Activated T-cell treated with anti-CD3 and anti-CD28 coated beads, Interleukin-2, amount 50 U/mL, for 48 hours (primary cell): ENCODE results near the gene CTAGE1.
"Not testable (repeated sequence)": the region's sequence is repeated elsewhere in the genome, so short reads cannot be mapped to it uniquely, and the experiment has no call there.

Experiments
- DNase-seq, 2 experiments: peaks; one replicate each; pipeline ENCODE4 v3.0.0-alpha.2; 2020

The CTAGE1 gene, protein sequence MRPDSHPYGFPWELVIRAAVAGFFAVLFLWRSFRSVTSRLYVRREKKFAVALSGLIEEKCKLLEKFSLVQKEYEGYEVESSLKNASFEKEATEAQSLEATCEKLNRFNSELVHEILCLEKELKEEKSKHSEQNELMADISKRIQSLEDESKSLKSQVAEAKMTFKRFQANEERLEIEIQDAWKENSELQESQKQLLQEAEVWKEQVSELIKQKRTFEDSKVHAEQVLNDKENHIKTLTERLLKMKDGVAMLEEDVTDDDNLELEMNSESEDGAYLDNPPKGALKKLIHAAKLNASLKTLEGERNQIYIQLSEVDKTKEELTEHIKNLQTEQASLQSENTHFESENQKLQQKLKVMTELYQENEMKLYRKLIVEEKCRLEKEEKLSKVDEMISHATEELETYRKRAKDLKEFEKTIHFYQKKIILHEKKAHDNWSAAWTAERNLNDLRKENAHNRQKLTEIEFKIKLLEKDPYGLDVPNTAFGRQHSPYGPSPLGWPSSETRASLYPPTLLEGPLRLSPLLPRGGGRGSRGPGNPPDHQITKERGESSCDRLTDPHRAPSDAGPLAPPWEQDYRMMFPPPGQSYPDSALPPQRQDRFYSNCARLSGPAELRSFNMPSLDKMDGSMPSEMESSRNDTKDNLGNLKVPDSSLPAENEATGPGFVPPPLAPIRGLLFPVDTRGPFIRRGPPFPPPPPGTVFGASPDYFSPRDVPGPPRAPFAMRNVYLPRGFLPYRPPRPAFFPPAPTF

DNA sequence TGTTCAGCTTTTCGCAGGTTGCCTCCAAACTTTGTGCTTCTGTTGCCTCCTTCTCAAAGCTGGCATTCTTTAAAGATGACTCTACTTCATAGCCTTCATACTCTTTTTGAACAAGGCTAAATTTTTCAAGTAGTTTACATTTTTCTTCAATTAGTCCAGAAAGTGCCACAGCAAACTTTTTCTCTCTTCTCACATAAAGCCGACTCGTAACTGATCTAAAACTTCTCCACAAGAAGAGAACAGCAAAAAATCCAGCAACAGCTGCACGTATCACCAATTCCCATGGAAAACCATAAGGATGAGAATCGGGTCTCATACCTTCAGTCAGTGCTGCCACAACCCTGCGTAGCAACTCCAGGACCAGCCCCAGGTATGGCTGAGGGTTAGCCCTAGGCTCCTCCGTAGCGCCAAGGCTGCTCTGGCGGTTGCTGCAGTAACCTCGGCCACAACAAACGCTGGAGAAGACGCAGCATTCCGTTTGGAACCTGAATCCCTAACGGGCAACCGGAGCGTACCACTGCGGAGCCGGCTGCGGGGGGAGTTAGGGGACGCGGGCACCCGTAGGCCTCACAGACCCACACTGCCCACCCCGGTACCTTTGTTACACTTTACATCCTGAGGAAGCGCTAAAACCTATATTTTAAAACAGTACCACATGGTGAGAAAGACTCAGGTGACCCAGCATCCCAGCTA lies at the start of gene CTAGE1:
Gene CTAGE1 (minus strand): TSS at position 420 of the 693 bp plus-strand sequence. CDS start 104 bp downstream, at position 316.
- DNase-seq, result no peak

DNA sequence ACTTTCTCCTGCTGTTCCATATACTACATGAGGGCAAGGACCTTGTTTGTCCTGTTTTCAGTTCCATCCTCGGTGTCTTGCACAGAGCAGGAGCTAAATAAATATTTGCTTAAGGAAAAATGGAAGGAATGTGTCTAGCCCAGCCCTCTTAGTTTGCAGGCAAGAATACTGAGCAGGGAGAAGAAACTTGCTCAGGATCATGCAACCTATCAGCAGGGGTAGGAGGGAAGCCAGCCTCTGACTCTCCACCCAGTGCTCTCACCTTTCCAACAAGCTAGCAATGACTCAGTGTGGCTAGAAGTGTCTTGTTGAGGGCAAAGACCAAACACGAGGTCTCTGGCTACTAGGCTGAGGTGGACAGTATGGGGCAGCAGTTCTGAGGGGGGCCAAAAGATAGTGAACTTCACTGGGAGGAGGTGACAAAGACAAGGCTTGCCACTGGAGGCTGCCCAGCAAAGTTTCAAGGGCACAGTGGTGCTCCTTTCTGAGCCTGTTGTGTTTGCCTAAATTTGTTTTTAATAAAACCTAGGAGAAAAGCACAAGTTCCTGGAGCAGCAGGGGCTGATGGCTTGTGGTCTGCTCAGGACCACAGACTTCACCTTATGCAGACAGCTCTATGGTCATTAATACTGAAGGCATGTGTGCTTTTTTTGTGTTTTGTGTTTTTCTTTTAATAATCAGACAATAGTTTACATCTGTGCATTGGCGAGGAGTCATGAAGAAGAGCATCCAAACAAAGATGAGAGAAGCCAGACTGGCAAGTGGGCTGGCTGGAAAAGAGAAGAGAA lies 49.1 kb upstream of the CTAGE1 start:
- DNase-seq, result no peak

DNA sequence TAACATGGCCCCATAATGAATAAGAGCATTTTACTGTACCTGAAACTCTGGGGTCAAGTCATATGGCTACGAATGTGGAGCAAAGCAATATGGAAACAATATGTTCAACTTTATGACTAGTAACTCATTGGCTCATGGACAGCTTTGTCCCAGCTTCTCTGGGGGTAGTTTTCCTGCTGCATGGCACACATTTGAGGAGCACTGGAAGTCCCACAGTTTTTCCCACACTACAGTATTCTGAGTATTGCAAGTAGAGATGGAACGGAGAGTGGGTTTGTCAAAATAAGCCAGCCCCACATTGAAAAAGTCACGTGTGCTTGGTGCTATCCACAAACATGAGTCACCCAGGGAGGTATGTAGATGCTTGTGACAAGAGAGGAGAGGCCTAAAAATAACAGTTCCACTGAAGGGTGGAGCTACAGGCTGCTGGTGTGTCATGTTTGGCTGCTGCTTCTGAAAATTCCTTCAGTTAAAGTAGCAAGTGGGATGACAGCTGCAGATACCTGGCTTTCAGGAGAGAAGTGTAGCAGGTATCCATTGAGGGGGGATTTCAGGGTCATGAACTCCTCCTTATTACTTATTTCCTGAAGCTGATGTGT lies 48.2 kb upstream of the CTAGE1 start:
- DNase-seq, result no peak

DNA sequence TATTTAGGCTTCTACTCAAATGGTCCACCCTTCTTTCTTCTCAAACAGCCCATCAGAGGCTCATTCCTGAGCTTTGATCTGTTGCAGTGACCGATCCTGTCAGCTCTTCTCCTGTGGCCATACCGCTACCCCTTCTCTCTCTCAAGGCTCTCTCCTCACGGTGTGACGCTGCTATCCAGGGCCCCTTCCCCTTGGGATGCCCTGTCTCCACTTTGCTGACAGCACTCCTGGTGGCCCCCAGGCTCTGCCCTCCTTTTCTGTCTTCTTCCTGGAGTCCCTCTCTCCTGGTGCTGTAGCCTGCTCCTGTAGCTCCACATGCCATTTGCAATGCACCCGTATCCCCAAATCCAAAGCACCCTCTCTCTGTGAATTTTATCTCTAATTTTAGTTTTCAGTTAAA lies 45.4 kb upstream of the CTAGE1 start:
- DNase-seq, result no peak

DNA sequence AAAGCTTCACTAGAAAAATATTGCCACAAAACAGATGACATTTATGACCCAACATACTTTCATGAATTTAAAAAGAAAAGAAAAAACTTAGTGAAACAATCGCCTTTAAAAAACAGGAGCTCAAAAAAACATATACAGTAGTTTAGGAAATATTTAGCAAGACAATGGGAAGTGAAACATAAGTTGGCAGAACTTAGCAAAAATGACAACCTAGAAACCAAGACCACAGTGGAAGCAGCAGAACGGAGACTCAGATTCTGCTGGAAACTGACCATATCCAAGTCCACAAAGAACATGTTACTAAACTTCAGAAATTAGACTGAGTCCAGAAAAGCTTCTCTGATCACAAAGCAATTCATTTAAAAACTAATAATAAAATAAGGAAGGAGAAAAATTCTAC lies 41.8 kb upstream of the CTAGE1 start:
- no peak for DNase-seq

DNA sequence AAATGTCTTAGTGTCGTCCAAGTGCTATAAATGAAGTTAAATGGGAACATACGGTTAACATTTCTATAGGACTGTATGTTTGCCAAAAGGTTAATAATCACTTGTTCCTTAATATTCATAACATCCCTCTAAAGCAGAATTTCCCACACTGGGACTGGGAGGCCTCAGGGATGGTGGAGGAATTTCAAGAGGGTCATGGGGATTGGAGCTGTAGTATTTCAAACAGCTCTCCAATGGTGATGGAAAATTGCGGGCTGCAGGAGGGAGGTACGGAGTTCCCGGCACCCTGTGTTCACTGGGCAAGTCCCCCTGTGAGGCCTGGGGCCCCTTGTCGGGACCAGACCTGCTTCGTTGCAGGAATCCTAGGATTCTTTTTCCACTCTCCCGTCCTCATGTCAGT lies 39.8 kb upstream of the CTAGE1 start:
- DNase-seq, result no peak

DNA sequence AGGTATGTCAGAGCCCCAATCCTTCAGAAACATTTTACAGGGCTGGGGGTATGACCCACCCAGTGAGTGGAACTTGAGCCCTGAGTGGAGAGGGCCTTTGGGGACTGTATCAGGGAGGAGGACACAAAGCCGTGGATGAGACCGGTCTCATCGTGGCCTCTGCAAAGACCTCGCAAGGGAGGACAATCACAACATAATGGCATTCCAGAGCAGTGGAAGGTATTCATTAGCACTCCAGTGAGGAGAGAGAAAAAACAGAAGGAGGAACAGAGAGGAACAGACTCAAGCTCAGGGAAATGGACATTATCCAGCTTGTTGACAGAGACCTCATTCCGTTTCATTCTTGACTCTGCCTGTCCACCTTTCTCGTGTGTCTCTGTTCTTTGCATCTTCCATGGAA lies 38.8 kb upstream of the CTAGE1 start:
- no peak for DNase-seq

DNA sequence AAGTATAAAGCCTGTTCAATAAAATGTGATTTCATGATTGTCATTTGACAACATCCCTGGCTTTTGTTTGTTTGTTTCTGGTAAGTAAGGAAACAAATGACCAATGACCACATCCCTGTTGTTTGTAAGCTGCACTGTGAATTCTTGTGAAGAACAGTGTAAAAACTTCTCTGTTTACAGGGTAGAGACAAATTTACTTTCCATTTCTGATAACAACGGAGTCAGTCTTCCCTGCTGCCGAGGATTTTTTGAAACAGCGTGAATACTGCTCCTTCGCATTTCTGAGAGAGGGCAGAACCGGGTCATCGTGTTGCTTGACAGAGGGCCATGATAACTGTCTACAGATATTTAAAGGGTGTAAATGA lies 38.4 kb upstream of the CTAGE1 start:
- DNase-seq, result no peak

DNA sequence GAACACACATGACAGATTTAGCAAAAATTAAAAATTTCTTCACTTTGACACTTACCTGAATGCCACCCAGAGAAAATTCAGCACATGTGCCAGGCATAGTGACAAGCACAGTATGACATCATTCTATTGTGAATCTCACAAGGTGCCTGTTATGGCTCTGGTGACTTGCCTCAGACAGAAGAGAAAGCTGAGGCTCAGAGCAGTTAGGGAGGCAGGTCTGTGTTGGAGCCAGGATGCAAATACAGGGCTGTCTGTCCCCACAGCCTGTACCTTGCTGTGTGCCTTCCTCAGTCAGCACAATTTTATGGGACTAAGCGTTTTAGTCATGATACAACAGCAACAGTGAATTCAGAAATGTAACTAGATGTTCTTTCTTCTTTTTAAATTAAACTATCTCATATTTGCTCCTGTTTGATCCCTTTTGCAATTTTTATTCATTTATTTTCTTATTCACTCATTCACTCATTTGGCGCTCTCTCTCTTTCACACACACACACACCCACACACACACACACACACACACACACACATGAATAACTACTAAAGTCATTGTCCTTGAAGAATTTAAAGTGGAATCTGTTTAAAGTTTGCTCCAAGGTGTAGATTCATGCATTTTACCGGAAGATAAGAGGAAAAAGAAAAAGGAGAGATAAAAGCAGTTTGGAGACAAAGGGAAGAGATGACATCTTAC lies 37.9 kb upstream of the CTAGE1 start:
- DNase-seq, result no peak

DNA sequence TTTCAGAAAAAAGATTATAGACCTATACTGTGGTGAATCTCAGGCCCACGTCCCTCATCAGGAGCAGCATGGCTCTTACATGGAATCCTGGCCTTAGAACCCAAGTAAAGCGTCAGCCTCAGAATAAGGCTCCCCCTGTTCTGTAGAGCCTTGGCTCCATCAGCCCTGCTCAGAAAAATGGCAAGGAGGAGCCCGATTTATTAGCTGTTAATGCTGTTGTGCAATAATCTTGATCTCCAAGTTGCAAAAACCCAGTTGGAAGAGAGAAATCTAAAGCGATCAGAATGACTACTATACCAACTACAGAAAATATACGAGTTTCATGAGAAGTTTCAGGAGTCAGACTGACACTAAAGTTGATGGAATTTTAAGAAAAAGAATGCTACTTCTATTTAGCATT lies 35.6 kb upstream of the CTAGE1 start:
- no peak for DNase-seq

DNA sequence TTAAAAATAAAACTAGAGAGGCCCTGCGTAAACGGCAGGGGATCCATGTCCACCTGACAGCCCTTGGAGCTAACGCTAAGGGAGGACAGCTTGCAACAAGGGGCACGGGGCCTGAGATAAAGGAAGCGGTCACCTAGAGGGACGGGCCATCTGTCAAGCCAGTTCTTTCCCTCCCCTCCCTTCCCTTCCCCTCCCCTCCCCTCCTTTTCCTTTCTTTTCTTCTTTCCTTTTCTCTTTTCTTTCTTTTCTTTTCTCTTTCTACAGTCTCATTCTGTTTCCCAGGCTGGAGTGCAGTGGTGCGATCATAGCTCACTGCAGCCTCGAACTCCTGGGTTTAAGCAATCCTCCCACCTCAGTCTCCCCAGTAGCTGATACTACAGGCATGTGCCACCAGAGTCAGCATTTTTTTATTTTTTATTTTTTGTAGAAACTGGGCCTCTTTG lies 34.5 kb upstream of the CTAGE1 start:
- no peak for DNase-seq

DNA sequence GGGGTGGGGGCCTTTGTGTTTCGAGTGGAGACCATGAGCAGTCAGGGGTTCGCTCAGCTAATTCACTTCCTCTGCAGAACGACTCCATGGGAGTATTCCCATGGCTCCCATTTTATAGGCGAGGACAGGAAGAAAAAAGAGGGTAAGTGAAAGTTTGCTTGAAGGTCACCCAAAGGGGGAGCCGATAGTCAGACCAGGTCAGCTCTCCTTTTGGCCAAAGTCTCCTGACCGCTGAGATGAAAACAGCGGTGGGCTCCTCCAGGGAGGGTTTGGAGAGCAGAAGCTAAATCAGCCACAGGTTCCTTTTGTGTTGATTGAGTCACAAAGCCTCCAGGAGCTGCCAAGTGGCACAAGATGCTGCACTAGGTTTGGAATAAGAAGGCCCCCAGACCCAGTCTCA lies 34.1 kb upstream of the CTAGE1 start:
- no peak for DNase-seq

DNA sequence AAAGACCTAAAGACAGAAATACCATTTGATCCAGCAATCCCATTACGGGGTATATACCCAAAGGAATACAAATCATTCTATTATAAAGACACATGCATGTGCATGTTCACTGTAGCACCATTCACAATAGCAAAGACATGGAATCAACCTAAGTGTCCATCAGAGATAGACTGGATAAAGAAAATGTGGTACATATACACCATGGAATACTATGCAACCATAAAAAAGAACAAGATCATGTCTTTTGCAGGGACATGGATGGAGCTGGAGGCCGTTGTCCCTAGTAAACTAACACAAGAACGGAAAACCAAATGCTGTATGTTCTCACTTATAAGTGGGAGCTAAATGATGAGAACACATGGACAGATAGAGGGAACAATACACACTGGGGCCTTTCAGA lies 33.1 kb upstream of the CTAGE1 start:
- not testable (repeated sequence) for DNase-seq

DNA sequence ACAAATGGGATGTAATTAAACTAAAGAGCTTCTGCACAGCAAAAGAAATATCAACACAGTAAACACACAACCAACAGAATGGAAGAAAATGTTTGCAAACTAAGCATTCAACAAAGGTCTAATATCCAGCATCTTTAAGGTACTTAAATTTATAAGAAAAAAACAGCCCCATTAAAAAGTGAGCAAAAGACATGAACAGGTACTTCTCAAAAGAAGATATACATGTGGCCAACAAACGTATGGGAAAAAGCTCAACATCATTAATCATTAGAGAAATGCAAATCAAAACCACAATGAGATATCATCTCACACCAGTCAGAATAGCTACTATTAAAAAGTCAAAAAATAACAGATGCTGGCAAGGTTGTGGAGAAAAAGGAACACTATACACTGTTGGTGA lies 32.6 kb upstream of the CTAGE1 start:
- DNase-seq, result not testable (repeated sequence)

DNA sequence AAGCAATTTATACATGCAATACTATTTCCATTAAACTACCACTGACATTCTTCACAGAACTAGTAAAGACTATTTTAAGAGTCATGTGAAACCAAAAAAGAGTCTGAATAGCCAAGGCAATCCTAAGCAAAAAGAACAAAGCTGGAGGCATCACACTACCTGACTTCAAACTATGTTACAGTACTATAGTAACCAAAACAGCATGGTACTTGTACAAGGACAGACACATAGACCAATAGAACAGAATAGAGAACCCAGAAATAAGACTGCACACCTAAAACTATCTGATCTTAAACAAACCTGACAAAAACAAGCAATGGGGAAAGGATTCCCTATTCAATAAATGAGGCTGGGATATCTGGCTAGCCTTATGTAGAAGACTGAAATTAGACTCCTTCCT lies 32.0 kb upstream of the CTAGE1 start:
- not testable (repeated sequence) for DNase-seq

DNA sequence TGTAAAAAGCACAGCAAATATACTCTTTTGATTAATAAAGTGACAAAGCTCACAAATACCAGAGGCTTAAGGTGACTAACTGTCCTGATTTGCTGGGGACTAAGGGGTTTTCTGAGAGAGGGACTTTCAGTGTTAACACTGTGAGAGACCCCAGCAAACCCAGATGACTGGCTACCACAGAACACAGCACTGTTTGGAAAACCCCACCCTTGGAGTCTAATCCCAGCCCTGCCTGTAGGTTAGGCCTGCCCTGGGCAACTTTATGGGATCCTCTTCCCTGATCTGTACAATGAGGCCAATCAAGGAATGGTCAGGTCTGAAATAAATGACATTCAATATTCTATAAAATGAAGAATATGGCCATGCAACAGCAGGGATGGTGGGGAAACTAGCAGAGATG lies 30.5 kb upstream of the CTAGE1 start:
- DNase-seq, result no peak

DNA sequence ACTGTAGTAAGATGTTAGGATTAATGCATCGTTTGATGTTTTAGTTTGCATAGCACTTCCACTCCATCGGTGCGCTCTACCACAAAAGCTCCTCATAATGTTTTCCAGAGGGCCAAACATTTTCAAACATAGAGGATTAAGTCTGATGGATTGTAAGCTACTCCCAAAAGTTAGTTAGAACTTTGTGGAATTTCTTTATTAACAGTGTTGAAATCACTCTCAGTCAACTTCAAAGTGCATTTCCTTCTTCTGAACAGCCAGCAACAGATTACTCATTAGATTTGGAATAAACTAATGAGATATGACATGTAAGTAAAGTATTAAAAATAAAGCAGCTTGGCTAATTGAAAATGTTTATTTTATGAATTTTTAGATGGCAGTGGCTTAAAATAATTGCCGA lies 30.1 kb upstream of the CTAGE1 start:
- no peak for DNase-seq

DNA sequence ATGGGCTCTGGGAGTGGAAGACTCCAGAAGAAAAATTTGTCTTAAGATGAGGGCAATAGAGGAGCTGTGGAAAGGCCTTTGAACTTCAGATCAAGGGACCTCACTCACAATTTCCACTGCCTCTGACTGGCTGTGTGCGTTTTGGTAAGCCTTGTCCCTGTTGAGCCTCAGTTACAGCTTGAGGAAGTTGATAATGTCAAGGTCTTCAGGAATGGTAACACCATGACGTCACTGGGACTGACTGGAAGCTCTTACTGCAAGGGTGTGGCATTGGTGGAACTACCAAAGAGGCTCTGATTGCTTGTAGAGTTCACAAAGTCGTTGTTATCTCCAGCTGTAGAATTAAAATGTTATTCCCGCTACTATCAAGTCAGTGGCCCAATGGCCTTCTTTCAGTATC lies 29.2 kb upstream of the CTAGE1 start:
- no peak for DNase-seq

DNA sequence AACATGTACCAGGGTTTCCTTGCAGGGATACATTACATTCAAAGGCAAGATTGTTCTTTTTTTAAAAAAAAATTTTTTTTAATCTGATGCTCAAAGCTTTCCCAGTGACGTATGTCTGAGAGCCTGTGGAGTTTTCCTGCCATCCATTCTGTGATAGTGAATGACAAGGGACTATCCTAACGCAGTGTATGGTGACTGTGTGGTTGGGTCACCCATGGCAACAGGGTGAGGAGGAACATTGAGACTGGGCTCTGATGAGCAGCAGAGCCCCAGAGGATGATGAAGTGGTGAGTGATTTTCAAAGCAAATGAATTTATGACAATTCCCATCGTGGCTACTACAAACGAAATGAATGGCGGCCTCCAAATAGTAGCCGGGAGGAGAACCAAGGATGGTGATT lies 28.6 kb upstream of the CTAGE1 start:
- DNase-seq, result no peak

DNA sequence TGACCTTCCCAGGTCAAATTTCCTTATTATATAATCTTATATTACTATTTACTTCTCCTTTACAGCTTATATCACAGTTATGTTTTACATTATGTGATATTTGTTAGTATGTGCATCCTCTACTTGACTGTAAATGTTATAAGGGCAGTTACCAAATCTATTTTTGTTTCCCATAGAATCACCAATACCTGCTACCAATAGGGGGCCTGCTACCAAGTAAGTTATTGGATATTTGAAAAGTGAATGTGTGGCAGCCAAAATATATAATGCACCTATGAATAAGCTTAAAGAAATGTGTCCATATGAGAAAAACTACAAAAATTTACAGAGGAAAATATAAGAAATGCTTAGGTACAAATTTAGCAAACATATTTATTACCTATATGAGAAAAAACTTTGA lies 23.9 kb upstream of the CTAGE1 start:
- no peak for DNase-seq

DNA sequence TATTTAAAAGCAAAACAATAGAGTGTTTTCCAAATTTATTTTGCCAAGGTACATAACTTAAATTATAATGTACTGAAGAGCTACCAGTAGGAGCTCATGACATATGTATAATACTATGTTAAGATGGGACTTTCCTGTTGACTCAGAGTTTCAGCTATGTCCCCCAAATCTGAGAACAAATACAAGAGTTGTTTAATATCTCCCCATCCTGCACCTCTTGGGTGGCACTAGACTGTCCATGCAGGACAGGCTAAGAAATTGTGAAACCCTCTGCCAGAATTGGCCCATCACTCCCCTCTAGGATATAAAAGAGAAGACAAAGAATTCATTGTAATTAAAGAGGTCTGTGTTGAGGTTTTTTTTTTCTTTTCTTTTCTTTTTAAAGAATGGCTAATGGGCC lies 21.7 kb upstream of the CTAGE1 start:
- DNase-seq, result no peak

DNA sequence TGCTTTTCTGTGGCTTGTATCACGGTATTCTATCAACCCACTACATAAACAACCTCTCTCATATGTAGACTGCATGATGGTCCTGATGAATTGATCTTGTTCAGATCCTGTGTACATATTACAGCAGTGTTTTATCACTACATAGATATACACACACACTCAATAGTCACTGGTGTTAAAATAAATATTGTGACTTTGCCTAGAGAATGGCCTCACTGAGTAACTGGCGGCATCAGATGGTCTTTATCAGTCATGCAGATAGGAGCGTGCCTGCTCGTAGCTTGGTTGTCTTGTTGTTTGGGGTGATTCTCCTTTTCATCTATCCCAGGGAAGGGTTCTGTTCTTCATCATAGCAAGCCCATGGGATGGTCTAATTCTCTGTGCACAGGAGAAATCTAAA lies 18.4 kb upstream of the CTAGE1 start:
- no peak for DNase-seq
